K562 (cell line): ENCODE results near the gene ACSBG1. TPM values are rescaled to one million over a fixed set of nuclear protein-coding genes. Genes with fewer than 3 reads are reported as not detected.

Source experiments
- ADNP ChIP-seq: fragments of 200-800 bp; sonication (Bioruptor generic); IDR thresholded peaks from 2 replicates; pipeline ENCODE4 v1.6.1; 2016; ENCODE audit warnings: missing genetic modification characterization, missing compliant biosample characterization
- FOXP4 ChIP-seq: sonication (generic); formaldehyde crosslinking; IDR thresholded peaks from 2 replicates; pipeline ENCODE4 v1.8.0; 2022; ENCODE audit warnings: mild to moderate bottlenecking, missing genetic modification reagents, borderline replicate concordance
- HSF4 ChIP-seq: fragments of 250-450 bp; sonication (Bioruptor Pico); IDR thresholded peaks from 2 replicates; pipeline ENCODE4 v2.1.2; 2022; ENCODE audit warnings: mild to moderate bottlenecking, moderate library complexity, borderline replicate concordance
- L3MBTL2 ChIP-seq: fragments of 450-650 bp; IDR thresholded peaks from 2 replicates; pipeline ENCODE4 v1.6.1; 2016; ENCODE audit warnings: mild to moderate bottlenecking, moderate library complexity
- MGA ChIP-seq: fragments of 450-650 bp; IDR thresholded peaks from 2 replicates; pipeline ENCODE4 v1.6.1; 2016; ENCODE audit warnings: mild to moderate bottlenecking, moderate library complexity
- MYNN ChIP-seq, 2 experiments: sonication (generic); formaldehyde crosslinking in 1 of 2; IDR thresholded peaks; 2 replicates each; pipeline versions ENCODE4 v1.5.0 to v1.6.1; 2016 to 2020; ENCODE audit warnings: antibody characterized with exemption in 1 of 2, missing genetic modification reagents in 1 of 2
- SNRNP70 ChIP-seq: fragments of 200-400 bp; formaldehyde crosslinking; optimal IDR thresholded peaks from 2 replicates; pipeline ENCODE3; 2017; ENCODE audit warnings: low read depth, low read length
- VEZF1 ChIP-seq: fragments of 200-800 bp; sonication (Bioruptor generic); IDR thresholded peaks from 2 replicates; pipeline ENCODE4 v1.6.1; 2017; ENCODE audit warnings: missing genetic modification characterization, missing compliant biosample characterization
- ZNF133 ChIP-seq: fragments of 250-450 bp; sonication (Bioruptor Pico); IDR thresholded peaks from 2 replicates; pipeline ENCODE4 v1.4.0; 2020; ENCODE audit warnings: mild to moderate bottlenecking
- ZNF175 ChIP-seq: fragments of 200-800 bp; sonication (Bioruptor generic); IDR thresholded peaks from 2 replicates; pipeline ENCODE4 v1.6.1; 2016; ENCODE audit warnings: low read depth, mild to moderate bottlenecking, missing genetic modification characterization, missing compliant biosample characterization
- ZNF316 ChIP-seq: fragments of 450-650 bp; IDR thresholded peaks from 2 replicates; pipeline ENCODE4 v1.6.1; 2016
- ZNF41 ChIP-seq: fragments of 250-450 bp; sonication (Bioruptor Pico); conservative IDR thresholded peaks from 2 replicates; pipeline ENCODE4 v1.4.0; 2020; ENCODE audit warnings: mild to moderate bottlenecking
- polyA plus RNA-seq, 8 experiments: library from polyadenylated mRNA; depleted of rRNA in 4 of 8; stranded (reverse) in 5 of 8; unstranded in 3 of 8; fragments of >200 nt; fragmentation: Nextera tagmentation in 2 of 8; fragmentation: Illumina TruSeq in 1 of 8; extraction: Ambion mirVana in 2 of 8; extraction: Trizol in 1 of 8; gene quantifications; 2 replicates each; pipeline versions ENCODE4 v1.2.1 to v1.2.3, GENCODE V29; 2011 to 2014; ENCODE audit warnings: inconsistent platforms in 1 of 8, missing spikeins in 1 of 8
- total RNA-seq, 7 experiments: library from RNA; depleted of rRNA in 6 of 7; stranded (reverse); fragments of >200 nt in 6 of 7; fragmentation: Illumina TruSeq in 2 of 7; extraction: Trizol in 2 of 7; gene quantifications; 2 replicates each; pipeline versions ENCODE4 v1.2.1 to v1.2.3, GENCODE V29; 2011 to 2021; ENCODE audit warnings: low replicate concordance in 1 of 7

ACSBG1 gene
- total and polyA plus RNA-seq, 9 of the 15 experiments (the other 6 are each of a cell fraction or from before 2014, with no cell fraction given): 0.36 to 6.4 (median 2.5) TPM

GRCh38 chr15:78223396-78224022 is 10.9 kb downstream of the ACSBG1 start (continued):
- TF ChIP-seq MGA (peak; percentile 10; the same call in 1 of the 2 replicates), VEZF1 (CRISPR knock-in tag) (no peak), SNRNP70 (no peak), ZNF316 (peak; percentile 74), MYNN (IDR thresholded peaks at IDR 0.05) (no peak), MYNN (CRISPR knock-in tag; IDR thresholded peaks at IDR 0.05) (no peak), HSF4 (CRISPR knock-in tag) (no peak), FOXP4 (CRISPR knock-in tag) (no peak), ZNF133 (CRISPR knock-in tag) (no peak), L3MBTL2 (peak; percentile 61), ZNF41 (CRISPR knock-in tag) (no peak), ADNP (tag) (no peak), ZNF175 (CRISPR knock-in tag) (peak; percentile 55; the same call in 1 of the 2 replicates)
